Peyer's patch (tissue), 4 donors: ENCODE results near the gene DNAJB12. TPM values are rescaled to one million over a fixed set of nuclear protein-coding genes. Genes with fewer than 3 reads are reported as not detected.
A peak's percentile ranks its signal among the peaks of the same experiment; 100 is the strongest.
"Not testable (repeated sequence)": the region's sequence is repeated elsewhere in the genome, so short reads cannot be mapped to it uniquely, and the experiment has no call there.

Source experiments
- DNase-seq, 3 donors: peaks; one replicate each; pipeline ENCODE4 v3.0.0-alpha.2; 2017 to 2019
- H3K27ac ChIP-seq, 4 donors: fragments of 200-600 bp; sonication (generic); one replicate each; pipeline ENCODE4 v1.5.1; 2016 to 2019
- H3K27me3 ChIP-seq, 2 donors: fragments of 200-600 bp; sonication (generic); one replicate each; pipeline ENCODE4 v1.5.1; 2019
- H3K36me3 ChIP-seq, 3 donors: fragments of 200-600 bp; sonication (generic); one replicate each; pipeline ENCODE4 v1.5.1; 2016 to 2019
- H3K4me1 ChIP-seq, 4 donors: fragments of 200-600 bp; sonication (generic); one replicate each; pipeline ENCODE4 v1.5.1; 2016 to 2019
- H3K4me3 ChIP-seq, 4 donors: fragments of 200-600 bp; sonication (generic); 1 replicate in 3 of 4; 2 replicates in 1 of 4; pipeline ENCODE4 v1.5.1; 2016 to 2019; ENCODE audit warnings: mild to moderate bottlenecking in 1 of 4
- H3K9me3 ChIP-seq, 4 donors: fragments of 200-600 bp; sonication (generic); one replicate each; pipeline ENCODE4 v1.5.1; 2016 to 2019; ENCODE audit warnings: mild to moderate bottlenecking in 1 of 4
- CTCF ChIP-seq, 6 experiments: fragments of 450-650 bp in 4 of 6; fragments of 200-600 bp in 2 of 6; sonication (generic) in 1 of 6; IDR thresholded peaks; one replicate each; pipeline ENCODE4 v1.5.1; 2017 to 2019; ENCODE audit warnings: antibody characterized with exemption in 6 of 6, mild to moderate bottlenecking in 3 of 6, moderate library complexity in 1 of 6
- POLR2A ChIP-seq, 2 donors: fragments of 450-650 bp; IDR thresholded peaks; one replicate each; pipeline ENCODE4 v1.5.1; 2017; ENCODE audit warnings: antibody characterized with exemption in 2 of 2, mild to moderate bottlenecking in 2 of 2, moderate library complexity in 2 of 2
- total RNA-seq, 4 donors: library from RNA; depleted of rRNA; stranded (reverse); fragments of >200 nt; gene quantifications; one replicate each; pipeline ENCODE4 v1.1.0, GENCODE V29; 2016

Gene DNAJB12
- total RNA-seq, 4 donors from 2014 or later: 33.0 to 54.1 (median 47.2) TPM

- peak overlapping the region; percentile 2 to 59 (median 44) for H3K27ac ChIP-seq
- TF ChIP-seq POLR2A (IDR thresholded peaks at IDR 0.05) (no peak), CTCF (IDR thresholded peaks at IDR 0.05) (peak in 5 of 6 experiments; percentile 19 to 65 (median 56))
Measured at GRCh38 chr10:72328045-72328828, 26.5 kb downstream of the DNAJB12 start.

GRCh38 chr10:72326665-72327603 lies 27.8 kb downstream of the DNAJB12 start:
- TF ChIP-seq CTCF (IDR thresholded peaks at IDR 0.05): peak in 1 of 6 experiments; percentile 3
- peak; percentile 28 to 39 for TF ChIP-seq POLR2A (IDR thresholded peaks at IDR 0.05)
- Histone ChIP-seq H3K27ac (peak overlapping the region; percentile 36 to 68 (median 50)), H3K4me1 (peaks cover 7 to 51% (median 34%) of the 10 kb centered on the region in 4 donors), H3K4me3 (peak overlapping the region in 3 of 4 donors; percentile 9 to 27 (median 24))
- H3K9me3 ChIP-seq, H3K36me3 ChIP-seq, H3K27me3 ChIP-seq: not testable (repeated sequence)
- DNase-seq: peak in 1 of 3 donors; percentile 77

More at GRCh38 chr10:72328045-72328828, 26.5 kb downstream of the DNAJB12 start:
- Histone ChIP-seq H3K9me3 (no peaks in the 10 kb centered on the region), H3K36me3 (peaks cover 0 to 3% (median 0%) of the 10 kb centered on the region in 3 donors), H3K4me1 (peaks cover 9 to 51% (median 41%) of the 10 kb centered on the region in 4 donors), H3K4me3 (no peak overlapping the region), H3K27me3 (no peaks in the 10 kb centered on the region)
- peak in 2 of 3 donors; percentile 78 to 79 for DNase-seq

- H3K4me1 ChIP-seq: peaks cover 0 to 46% (median 32%) of the 10 kb centered on the region in 4 donors
- H3K4me3 ChIP-seq, H3K27me3 ChIP-seq, H3K9me3 ChIP-seq, DNase-seq, H3K36me3 ChIP-seq: not testable (repeated sequence)
- peak overlapping the region; percentile 1 to 45 (median 37) for H3K27ac ChIP-seq
Measured at GRCh38 chr10:72325243-72326175, 29.2 kb downstream of the DNAJB12 start.

- no peaks in the 10 kb centered on the region for H3K27me3 ChIP-seq
- H3K27ac ChIP-seq: peak overlapping the region in 2 of 4 donors; percentile 94 to 97
- peaks cover 0 to 53% (median 42%) of the 10 kb centered on the region in 4 donors for H3K4me1 ChIP-seq
- no peaks in the 10 kb centered on the region for H3K36me3 ChIP-seq
- H3K4me3 ChIP-seq: no peak overlapping the region
- DNase-seq: no peak
- no peak for TF ChIP-seq CTCF (IDR thresholded peaks at IDR 0.05)
- no peak for TF ChIP-seq POLR2A (IDR thresholded peaks at IDR 0.05)
- no peaks in the 10 kb centered on the region for H3K9me3 ChIP-seq
Measured at GRCh38 chr10:72323771-72324191, 30.9 kb downstream of the DNAJB12 start.

- H3K4me1 ChIP-seq: peaks cover 0 to 51% (median 39%) of the 10 kb centered on the region in 4 donors
- TF ChIP-seq CTCF (IDR thresholded peaks at IDR 0.05): no peak
- TF ChIP-seq POLR2A (IDR thresholded peaks at IDR 0.05): no peak
- H3K4me3 ChIP-seq: no peak overlapping the region
- DNase-seq: no peak
- no peaks in the 10 kb centered on the region for H3K27me3 ChIP-seq
- no peaks in the 10 kb centered on the region for H3K36me3 ChIP-seq
- no peaks in the 10 kb centered on the region for H3K9me3 ChIP-seq
- H3K27ac ChIP-seq: peak overlapping the region in 2 of 4 donors; percentile 94 to 97
Measured at GRCh38 chr10:72323108-72323749, 31.5 kb downstream of the DNAJB12 start.
